Dermis blood vessel endothelial cell (primary cell): ENCODE data around the gene FAM9B. TPM values are rescaled to one million over a fixed set of nuclear protein-coding genes. Genes with fewer than 3 reads are reported as not detected.

Source experiments
- total RNA-seq: library from RNA; depleted of rRNA; stranded (reverse); fragments of >200 nt; gene quantifications from 2 replicates; pipeline ENCODE4 v1.2.3, GENCODE V29; 2014

Gene FAM9B
- total RNA-seq, 1 donor from 2014 or later = not detected

Other genes with a start within 250 kb of the FAM9B start
- gene FAM9A, start 232.7 kb downstream of the FAM9B start, total RNA-seq = not detected in 2 replicates